WTC11 (cell line): ENCODE results near the gene TTI1. TPM values are rescaled to one million over a fixed set of nuclear protein-coding genes. Genes with fewer than 3 reads are reported as not detected.

ENCODE experiments used
- ATAC-seq: fragments of 200-7000 bp; cut with Tn5 transposase; 2 replicates; pipeline ENCODE4 v1.10.0; 2021; ENCODE audit warnings: mild to moderate bottlenecking, moderate library complexity
- CTCF ChIA-PET: fragments of 300-600 bp; sonication (Branson Sonifier 250); formaldehyde crosslinking; loops from one replicate; lab custom pipeline; 2021; ENCODE audit warnings: antibody characterized with exemption; lab: Charles Lee
- POLR2A ChIA-PET: fragments of 350-600 bp; sonication (Branson Sonifier 250); formaldehyde crosslinking; loops from one replicate; lab custom pipeline; 2021; ENCODE audit warnings: antibody characterized with exemption; lab: Charles Lee
- DNase-seq: peaks from one replicate; pipeline ENCODE4 v3.0.0; 2021; ENCODE audit warnings: low spot score
- H3K27ac Mint-ChIP-seq: 2 replicates; pipeline ENCODE4 v1.8.0; 2021; ENCODE audit warnings: mixed read lengths
- H3K27me3 Mint-ChIP-seq: 2 replicates; pipeline ENCODE4 v1.8.0; 2021; ENCODE audit warnings: low read depth, mild to moderate bottlenecking, moderate library complexity, mixed read lengths
- H3K36me3 Mint-ChIP-seq: 2 replicates; pipeline ENCODE4 v1.8.0; 2021; ENCODE audit warnings: mixed read lengths
- H3K4me1 Mint-ChIP-seq: 2 replicates; pipeline ENCODE4 v1.8.0; 2022; ENCODE audit warnings: mixed read lengths
- H3K4me3 Mint-ChIP-seq: 2 replicates; pipeline ENCODE4 v1.8.0; 2021; ENCODE audit warnings: mild to moderate bottlenecking, moderate library complexity, mixed read lengths
- H3K9me3 Mint-ChIP-seq: 2 replicates; pipeline ENCODE4 v1.8.0; 2021; ENCODE audit warnings: mixed read lengths
- AFF4 ChIP-seq: sonication (generic); formaldehyde crosslinking; IDR thresholded peaks from 2 replicates; pipeline ENCODE4 v1.8.1; 2023; ENCODE audit warnings: mild to moderate bottlenecking, missing genetic modification reagents, borderline replicate concordance
- CREM ChIP-seq: sonication (generic); formaldehyde crosslinking; IDR thresholded peaks from 2 replicates; pipeline ENCODE4 v1.8.1; 2022; ENCODE audit warnings: mild to moderate bottlenecking, missing genetic modification reagents, moderate library complexity
- ERG ChIP-seq: fragments of 250-450 bp; sonication (Bioruptor Pico); IDR thresholded peaks from 2 replicates; pipeline ENCODE4 v1.8.0; 2021; ENCODE audit warnings: mild to moderate bottlenecking
- HMGXB4 ChIP-seq: sonication (generic); formaldehyde crosslinking; IDR thresholded peaks from 2 replicates; pipeline ENCODE4 v1.8.1; 2023; ENCODE audit warnings: mild to moderate bottlenecking, moderate library complexity, missing genetic modification reagents
- KAT7 ChIP-seq: sonication (generic); formaldehyde crosslinking; IDR thresholded peaks from 2 replicates; pipeline ENCODE4 v1.8.1; 2023; ENCODE audit warnings: missing genetic modification reagents, mild to moderate bottlenecking, borderline replicate concordance
- MXD4 ChIP-seq: fragments of 250-450 bp; sonication (Bioruptor Pico); IDR thresholded peaks from 2 replicates; pipeline ENCODE4 v1.8.0; 2021; ENCODE audit warnings: mild to moderate bottlenecking, moderate library complexity, borderline replicate concordance
- NR2C2 ChIP-seq: sonication (generic); formaldehyde crosslinking; IDR thresholded peaks from 2 replicates; pipeline ENCODE4 v1.8.0; 2022; ENCODE audit warnings: mild to moderate bottlenecking, missing genetic modification reagents
- RORB ChIP-seq: fragments of 250-450 bp; sonication (Bioruptor Pico); IDR thresholded peaks from 2 replicates; pipeline ENCODE4 v1.9.0; 2021; ENCODE audit warnings: mild to moderate bottlenecking
- SOX15 ChIP-seq: fragments of 250-450 bp; sonication (Bioruptor Pico); IDR thresholded peaks from 2 replicates; pipeline ENCODE4 v1.9.0; 2021; ENCODE audit warnings: mild to moderate bottlenecking
- ZBTB43 ChIP-seq: sonication (generic); formaldehyde crosslinking; IDR thresholded peaks from 2 replicates; pipeline ENCODE4 v1.8.1; 2023; ENCODE audit warnings: mild to moderate bottlenecking, missing genetic modification reagents
- ZNF219 ChIP-seq: sonication (generic); formaldehyde crosslinking; IDR thresholded peaks from 2 replicates; pipeline ENCODE4 v1.8.0; 2023; ENCODE audit warnings: missing genetic modification reagents, mild to moderate bottlenecking, borderline replicate concordance
- ZNF263 ChIP-seq: sonication (generic); formaldehyde crosslinking; IDR thresholded peaks from 2 replicates; pipeline ENCODE4 v1.8.1; 2022; ENCODE audit warnings: low read depth, mild to moderate bottlenecking, moderate library complexity, missing genetic modification reagents
- ZNF416 ChIP-seq: fragments of 250-450 bp; sonication (Bioruptor Pico); IDR thresholded peaks from 2 replicates; pipeline ENCODE4 v1.9.0; 2021; ENCODE audit warnings: mild to moderate bottlenecking, inconsistent platforms
- ZNF425 ChIP-seq: fragments of 250-450 bp; sonication (Bioruptor Pico); conservative IDR thresholded peaks from 2 replicates; pipeline ENCODE4 v1.9.0; 2021; ENCODE audit warnings: mild to moderate bottlenecking
- total RNA-seq: library from RNA; stranded (reverse); gene quantifications from 3 replicates; pipeline ENCODE4 v1.2.3, GENCODE V29; 2021
- TF ChIP-seq, protein P1 (sequence below): sonication (generic); formaldehyde crosslinking; IDR thresholded peaks from 2 replicates; pipeline ENCODE4 v1.8.1; 2022; ENCODE audit warnings: mild to moderate bottlenecking, missing genetic modification reagents, moderate library complexity, borderline replicate concordance
- TF ChIP-seq, protein P2 (sequence below): sonication (generic); formaldehyde crosslinking; IDR thresholded peaks from 2 replicates; pipeline ENCODE4 v1.8.0; 2022; ENCODE audit warnings: mild to moderate bottlenecking, missing genetic modification reagents
- TF ChIP-seq, protein P3 (sequence below): fragments of 250-450 bp; sonication (Bioruptor Pico); IDR thresholded peaks from 2 replicates; pipeline ENCODE4 v2.1.2; 2022; ENCODE audit warnings: mild to moderate bottlenecking, moderate library complexity
- TF ChIP-seq, protein P4 (sequence below): sonication (generic); formaldehyde crosslinking; IDR thresholded peaks from 2 replicates; pipeline ENCODE4 v1.8.1; 2023; ENCODE audit warnings: mild to moderate bottlenecking, missing genetic modification reagents

The TTI1 gene
- total RNA-seq, 1 experiment from 2014 or later: 43.5 TPM

- TF ChIP-seq NR2C2 (CRISPR knock-in tag): no peak
Observed at GRCh38 chr20:38029453-38029852, 3.8 kb downstream of the TTI1 start (continued).

GRCh38 chr20:38024496-38024895 lies 8.8 kb downstream of the TTI1 start:
- no peak overlapping the region for H3K27ac Mint-ChIP-seq
- POLR2A ChIA-PET: no interaction called here
- H3K27me3 Mint-ChIP-seq: no peaks in the 10 kb centered on the region
- CTCF ChIA-PET: no interaction called here
- H3K4me3 Mint-ChIP-seq: no peak overlapping the region
- peaks cover 18% of the 10 kb centered on the region for H3K4me1 Mint-ChIP-seq
- H3K9me3 Mint-ChIP-seq: peaks cover 5% of the 10 kb centered on the region
- ATAC-seq: no peak
- H3K36me3 Mint-ChIP-seq: peaks cover 7% of the 10 kb centered on the region
- no peak for DNase-seq
- no peak for TF ChIP-seq ERG (CRISPR knock-in tag)
- TF ChIP-seq ZNF416 (CRISPR knock-in tag): no peak
- TF ChIP-seq ZBTB43 (CRISPR knock-in tag): no peak
- TF ChIP-seq, protein P1, sequence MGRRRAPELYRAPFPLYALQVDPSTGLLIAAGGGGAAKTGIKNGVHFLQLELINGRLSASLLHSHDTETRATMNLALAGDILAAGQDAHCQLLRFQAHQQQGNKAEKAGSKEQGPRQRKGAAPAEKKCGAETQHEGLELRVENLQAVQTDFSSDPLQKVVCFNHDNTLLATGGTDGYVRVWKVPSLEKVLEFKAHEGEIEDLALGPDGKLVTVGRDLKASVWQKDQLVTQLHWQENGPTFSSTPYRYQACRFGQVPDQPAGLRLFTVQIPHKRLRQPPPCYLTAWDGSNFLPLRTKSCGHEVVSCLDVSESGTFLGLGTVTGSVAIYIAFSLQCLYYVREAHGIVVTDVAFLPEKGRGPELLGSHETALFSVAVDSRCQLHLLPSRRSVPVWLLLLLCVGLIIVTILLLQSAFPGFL (CRISPR knock-in tag): no peak
- TF ChIP-seq SOX15: no peak
- TF ChIP-seq, protein P2, sequence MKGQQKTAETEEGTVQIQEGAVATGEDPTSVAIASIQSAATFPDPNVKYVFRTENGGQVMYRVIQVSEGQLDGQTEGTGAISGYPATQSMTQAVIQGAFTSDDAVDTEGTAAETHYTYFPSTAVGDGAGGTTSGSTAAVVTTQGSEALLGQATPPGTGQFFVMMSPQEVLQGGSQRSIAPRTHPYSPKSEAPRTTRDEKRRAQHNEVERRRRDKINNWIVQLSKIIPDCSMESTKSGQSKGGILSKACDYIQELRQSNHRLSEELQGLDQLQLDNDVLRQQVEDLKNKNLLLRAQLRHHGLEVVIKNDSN: no peak
- no peak for TF ChIP-seq ZNF425
- TF ChIP-seq KAT7: no peak
- TF ChIP-seq HMGXB4: no peak
- TF ChIP-seq, protein P3, sequence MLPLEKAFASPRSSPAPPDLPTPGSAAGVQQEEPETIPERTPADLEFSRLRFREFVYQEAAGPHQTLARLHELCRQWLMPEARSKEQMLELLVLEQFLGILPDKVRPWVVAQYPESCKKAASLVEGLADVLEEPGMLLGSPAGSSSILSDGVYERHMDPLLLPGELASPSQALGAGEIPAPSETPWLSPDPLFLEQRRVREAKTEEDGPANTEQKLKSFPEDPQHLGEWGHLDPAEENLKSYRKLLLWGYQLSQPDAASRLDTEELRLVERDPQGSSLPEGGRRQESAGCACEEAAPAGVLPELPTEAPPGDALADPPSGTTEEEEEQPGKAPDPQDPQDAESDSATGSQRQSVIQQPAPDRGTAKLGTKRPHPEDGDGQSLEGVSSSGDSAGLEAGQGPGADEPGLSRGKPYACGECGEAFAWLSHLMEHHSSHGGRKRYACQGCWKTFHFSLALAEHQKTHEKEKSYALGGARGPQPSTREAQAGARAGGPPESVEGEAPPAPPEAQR: no peak
- no peak for TF ChIP-seq RORB
- TF ChIP-seq AFF4: no peak
- no peak for TF ChIP-seq CREM (CRISPR knock-in tag)
- TF ChIP-seq, protein P4, sequence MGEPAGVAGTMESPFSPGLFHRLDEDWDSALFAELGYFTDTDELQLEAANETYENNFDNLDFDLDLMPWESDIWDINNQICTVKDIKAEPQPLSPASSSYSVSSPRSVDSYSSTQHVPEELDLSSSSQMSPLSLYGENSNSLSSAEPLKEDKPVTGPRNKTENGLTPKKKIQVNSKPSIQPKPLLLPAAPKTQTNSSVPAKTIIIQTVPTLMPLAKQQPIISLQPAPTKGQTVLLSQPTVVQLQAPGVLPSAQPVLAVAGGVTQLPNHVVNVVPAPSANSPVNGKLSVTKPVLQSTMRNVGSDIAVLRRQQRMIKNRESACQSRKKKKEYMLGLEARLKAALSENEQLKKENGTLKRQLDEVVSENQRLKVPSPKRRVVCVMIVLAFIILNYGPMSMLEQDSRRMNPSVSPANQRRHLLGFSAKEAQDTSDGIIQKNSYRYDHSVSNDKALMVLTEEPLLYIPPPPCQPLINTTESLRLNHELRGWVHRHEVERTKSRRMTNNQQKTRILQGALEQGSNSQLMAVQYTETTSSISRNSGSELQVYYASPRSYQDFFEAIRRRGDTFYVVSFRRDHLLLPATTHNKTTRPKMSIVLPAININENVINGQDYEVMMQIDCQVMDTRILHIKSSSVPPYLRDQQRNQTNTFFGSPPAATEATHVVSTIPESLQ (CRISPR knock-in tag): no peak
- TF ChIP-seq ZNF263 (CRISPR knock-in tag): no peak
- no peak for TF ChIP-seq MXD4
- TF ChIP-seq ZNF219 (CRISPR knock-in tag): no peak
